NCI-H460 (cell line): Measurements from ENCODE around the gene ZMIZ1. TPM values are rescaled to one million over a fixed set of nuclear protein-coding genes. Genes with fewer than 3 reads are reported as not detected.

Source experiments
- DNase-seq: peaks from one replicate; pipeline ENCODE4 v3.0.0-alpha.2; 2016; ENCODE audit warnings: low read depth; ENCODE audit errors: extremely low read depth
- total RNA-seq: library from RNA; depleted of rRNA; stranded (reverse); fragments of >200 nt; shearing (Covaris generic); gene quantifications from 2 replicates; pipeline ENCODE4 v1.2.3, GENCODE V29; 2014

The ZMIZ1 gene
- total RNA-seq, 1 experiment from 2014 or later, result 33.8 TPM

DNA sequence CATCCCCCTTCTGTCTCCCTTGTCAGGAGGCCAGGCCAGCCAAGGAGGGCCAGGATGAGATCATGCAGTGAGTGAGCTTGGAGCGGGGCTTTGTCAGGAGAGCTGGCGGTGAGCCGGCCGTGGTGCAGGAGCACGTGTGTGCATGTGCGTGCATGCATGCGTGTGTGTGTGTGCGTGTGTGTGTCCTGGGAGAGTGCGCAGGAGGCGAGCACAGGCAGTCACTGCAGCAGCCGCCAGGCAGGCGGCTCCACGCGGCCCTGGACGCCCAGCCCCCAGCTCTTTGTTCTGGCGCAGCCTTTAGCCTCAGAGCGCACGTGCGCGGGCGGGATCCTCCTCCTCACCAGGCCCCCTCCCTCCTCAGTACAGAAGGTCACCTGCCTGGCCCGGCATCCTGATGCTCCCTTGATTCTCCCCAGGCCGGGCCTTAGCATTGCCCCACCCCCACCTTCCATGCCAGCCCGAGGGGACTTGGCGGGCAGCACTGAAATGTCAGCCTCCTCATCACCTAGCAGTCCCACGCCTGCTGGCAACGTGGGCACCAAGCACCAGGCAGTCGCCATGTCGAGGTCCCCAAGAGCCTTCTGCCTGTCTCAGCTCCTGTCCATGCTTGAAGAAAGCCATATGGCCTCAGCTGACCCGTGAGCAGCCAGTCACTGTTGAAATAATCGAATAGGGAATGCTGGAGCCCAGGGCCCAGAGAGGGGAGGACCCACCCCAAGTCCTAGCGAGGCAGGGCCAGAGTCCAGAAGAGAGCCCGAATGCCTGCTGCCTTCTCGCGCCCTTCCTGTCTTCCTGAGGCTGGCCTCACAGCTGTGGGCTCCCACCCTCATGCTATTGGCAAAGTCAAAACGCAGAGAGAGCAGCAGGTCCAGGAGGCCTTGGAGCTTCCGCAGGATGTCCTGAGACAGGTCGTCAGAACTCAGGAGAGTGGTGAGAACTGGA lies 152.6 kb downstream of the ZMIZ1 start:
- DNase-seq, result no peak

- DNase-seq, result no peak
These were observed 153.4 kb downstream of the ZMIZ1 start for GRCh38 chr10:79222186-79222585.

- DNase-seq, result no peak
These were observed 154.6 kb downstream of the ZMIZ1 start for GRCh38 chr10:79223091-79224048.

- no peak for DNase-seq
These were observed 155.6 kb downstream of the ZMIZ1 start for GRCh38 chr10:79224263-79224949.

DNA sequence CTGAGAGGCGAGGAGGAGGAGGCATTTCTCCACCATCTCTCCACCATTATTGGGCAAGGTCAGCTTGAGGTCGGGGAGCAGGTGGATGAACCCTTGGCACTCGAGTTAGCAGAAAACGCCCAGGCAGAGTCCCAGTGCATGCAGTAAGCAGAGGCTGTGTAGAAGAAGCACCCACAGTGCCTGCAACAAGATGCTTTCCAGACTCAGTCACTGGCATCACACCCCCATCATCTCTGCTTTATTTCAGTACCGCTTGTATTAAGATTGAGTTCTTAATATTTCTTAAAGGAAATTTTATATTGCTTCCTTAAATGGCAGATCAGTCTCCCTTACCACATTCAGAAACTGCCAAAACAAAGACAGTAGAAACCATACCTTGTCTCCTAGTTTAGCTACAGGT lies 156.2 kb downstream of the ZMIZ1 start:
- DNase-seq, result no peak

DNA sequence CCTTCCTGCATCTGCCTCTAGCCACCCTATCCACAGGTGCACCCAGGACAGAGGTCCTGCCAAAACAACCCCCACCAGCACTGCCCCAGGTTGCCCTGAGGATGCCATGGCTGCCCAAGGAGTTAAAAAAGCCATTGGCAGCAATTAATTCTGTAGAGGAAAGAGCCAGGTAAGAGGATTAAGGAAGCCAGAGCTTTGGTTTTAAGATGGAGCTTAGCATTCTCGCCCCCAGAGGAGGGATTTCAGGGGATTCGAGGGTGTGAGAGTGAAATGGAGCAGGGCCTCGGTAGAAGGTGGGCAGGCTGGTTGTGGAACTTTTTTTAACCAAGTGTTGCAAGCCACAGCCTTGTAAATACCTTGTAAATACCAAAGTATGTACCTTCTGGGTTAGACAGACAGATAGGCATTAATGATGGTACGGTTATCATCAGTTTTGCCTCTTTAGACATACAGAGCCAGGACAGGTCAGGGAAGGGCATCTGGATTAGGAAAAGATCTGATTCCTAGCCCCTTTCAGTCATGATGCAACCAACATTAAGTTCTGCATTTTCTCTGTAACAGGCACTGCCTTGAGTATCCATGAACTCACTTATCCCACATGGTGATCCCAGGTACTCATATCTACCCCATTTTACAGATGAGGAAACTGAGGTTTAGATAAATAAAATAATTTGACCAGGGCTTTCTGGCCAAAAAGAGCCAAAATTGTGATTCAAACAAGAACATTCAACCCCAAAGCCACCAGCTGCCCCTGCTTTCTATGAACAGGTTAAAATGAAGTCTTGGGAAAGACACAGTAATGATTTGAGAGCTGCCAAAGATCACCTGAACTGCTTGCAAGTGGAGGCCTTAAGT lies 157.9 kb downstream of the ZMIZ1 start:
- DNase-seq, result no peak

DNA sequence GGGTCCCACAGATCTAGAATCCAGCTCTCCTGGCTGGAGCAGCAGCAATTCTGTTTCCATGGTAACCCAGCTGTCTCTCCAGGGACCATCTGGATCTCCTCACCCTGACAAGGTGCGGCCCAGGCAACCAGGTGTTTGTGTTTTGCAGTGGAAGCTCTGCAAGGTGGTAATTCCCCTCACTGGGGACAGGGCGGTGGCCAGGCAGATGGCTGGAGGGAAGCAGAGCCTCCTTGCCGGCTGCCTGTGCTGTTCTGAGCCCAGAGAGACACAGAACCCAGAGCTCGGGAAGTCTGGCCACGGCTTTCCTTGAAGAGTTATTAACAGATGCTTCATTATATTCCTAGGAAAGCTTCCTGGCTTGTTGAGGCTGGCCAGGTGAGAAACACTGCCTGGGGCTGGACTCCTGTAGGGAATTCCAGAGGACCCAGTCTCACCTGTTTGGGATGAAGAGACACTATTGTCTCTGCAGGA lies 160.3 kb downstream of the ZMIZ1 start:
- no peak for DNase-seq

GRCh38 chr10:79229830-79230327 lies 161.1 kb downstream of the ZMIZ1 start:
- no peak for DNase-seq

DNA sequence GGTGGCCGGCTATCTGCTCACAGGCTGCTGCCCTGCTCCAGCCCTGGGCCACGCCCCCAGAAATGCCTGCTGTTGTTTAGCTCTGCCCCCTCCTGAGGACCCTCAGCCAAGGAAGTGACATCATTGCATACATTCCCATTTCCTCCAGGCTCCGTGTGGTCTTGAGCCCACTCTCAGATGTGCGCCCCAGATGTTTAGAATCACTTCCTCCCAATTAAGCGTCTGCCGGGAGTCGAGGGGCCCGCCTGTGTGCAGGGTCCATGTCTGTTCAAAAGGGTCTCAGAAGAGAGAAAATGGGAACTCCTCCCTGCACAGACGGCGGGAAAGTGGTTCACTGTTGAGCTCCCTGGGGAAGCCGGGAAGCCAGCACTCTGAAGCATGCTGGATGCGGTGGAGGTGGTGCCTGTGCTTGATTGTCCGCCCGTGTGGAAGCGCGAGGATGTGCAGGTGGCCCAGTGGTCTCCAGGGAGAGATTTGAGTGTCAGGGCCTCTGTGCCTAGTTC lies 161.6 kb downstream of the ZMIZ1 start:
- no peak for DNase-seq

DNA sequence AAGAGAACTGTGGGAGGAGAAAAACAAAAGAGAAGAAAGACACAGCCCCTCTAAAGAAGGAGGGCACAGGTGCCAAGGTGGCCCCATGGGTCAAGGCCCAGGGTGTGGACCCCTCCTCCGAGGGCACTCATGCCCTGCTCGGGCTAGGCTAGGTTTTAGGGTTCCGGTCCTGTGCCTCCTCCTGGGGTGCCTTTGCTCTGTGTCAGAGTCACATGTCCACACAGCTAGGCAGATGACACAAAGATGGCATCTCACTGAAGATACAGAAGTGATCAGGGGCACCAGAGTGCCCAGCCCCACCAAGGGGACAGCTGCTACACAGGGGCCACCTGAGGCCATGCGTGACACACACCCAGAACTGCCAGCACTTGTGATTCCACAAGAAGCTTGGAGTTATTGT lies 162.1 kb downstream of the ZMIZ1 start:
- DNase-seq, result no peak

GRCh38 chr10:79231908-79232307 lies 163.1 kb downstream of the ZMIZ1 start:
- DNase-seq, result no peak

GRCh38 chr10:79232864-79233263 lies 164.1 kb downstream of the ZMIZ1 start:
- DNase-seq, result no peak

DNA sequence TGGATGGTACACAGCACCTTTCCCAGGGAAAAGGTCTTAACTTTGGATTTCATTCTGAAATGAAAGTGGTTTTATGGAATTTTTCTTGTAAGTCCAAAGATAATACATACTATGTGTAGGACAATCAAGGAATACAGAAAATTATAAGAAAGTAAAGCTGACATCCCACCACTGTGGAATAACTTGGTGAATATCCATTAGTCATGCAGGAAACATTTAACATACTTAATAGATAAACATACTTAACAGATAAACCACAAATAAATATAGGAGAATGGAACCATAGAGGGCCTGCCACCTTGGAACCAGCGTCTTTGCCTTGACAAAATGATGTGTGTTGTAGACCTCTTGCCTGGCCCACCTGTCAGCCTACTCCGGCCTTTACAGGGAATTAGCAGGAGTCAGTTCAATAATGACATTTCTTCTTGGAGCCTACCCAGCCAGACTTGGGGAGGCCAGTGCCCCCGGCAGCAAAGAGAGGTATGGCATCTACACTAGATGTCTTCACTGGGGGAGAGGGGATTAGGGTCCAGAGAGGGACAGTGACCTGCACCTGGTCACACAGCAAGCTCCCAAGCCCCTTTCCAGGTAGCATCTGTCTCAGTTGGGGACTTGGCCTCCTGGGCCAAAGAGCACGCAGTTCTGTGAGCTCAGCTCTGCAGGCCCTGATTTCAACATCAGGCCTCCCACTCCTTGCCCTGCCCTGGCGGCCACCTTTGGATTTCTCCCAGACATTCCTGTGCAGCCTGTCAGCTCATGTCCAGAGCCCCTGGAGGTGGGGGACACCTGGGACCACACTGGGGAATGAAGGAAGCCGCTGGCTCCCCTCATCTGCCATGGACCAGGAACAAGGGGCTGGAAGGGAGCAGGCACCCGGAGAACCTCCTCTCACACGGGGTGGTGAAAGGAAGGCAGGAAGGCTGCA lies 165.9 kb downstream of the ZMIZ1 start:
- DNase-seq, result no peak

DNA sequence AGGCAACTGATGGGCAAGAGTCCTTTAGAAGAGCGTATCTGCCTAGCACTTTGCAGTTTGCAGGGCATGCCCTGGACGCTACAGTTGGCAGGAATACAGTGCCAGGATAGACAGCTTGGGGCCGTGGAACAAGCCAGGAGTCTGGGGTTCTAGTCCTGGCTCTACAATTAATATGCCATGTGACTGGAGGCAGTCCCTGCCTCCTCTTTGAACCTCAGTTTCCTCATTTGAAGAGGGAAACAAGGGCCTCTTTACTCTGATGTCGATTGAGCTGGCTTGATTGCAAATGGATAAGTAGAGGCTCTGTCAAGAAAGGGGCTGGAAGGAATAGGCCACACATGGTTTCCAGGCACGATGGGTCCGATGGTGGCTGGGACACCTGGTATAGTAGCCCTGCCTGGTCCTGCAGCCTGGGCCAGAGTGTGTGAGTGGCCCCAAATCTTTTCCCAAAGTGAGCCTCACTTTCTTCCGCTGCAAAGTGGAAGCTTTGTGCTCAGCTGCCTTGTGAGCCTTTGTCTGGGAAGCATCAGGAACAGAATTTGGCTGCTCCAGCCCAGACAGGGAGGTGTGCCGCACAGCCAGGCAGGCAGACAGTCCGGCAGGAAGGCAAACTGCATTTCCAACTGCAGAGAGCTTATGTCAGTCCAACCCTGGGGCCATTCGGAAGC lies 167.1 kb downstream of the ZMIZ1 start:
- DNase-seq, result no peak

- DNase-seq, result no peak
These were observed 167.6 kb downstream of the ZMIZ1 start for GRCh38 chr10:79236433-79236765.

- no peak for DNase-seq
These were observed 168.8 kb downstream of the ZMIZ1 start for GRCh38 chr10:79237454-79238157.

- no peak for DNase-seq
These were observed 169.4 kb downstream of the ZMIZ1 start for GRCh38 chr10:79238158-79238520.
